ENCODE data around the gene C22orf42.

The C22orf42 gene

DNA sequence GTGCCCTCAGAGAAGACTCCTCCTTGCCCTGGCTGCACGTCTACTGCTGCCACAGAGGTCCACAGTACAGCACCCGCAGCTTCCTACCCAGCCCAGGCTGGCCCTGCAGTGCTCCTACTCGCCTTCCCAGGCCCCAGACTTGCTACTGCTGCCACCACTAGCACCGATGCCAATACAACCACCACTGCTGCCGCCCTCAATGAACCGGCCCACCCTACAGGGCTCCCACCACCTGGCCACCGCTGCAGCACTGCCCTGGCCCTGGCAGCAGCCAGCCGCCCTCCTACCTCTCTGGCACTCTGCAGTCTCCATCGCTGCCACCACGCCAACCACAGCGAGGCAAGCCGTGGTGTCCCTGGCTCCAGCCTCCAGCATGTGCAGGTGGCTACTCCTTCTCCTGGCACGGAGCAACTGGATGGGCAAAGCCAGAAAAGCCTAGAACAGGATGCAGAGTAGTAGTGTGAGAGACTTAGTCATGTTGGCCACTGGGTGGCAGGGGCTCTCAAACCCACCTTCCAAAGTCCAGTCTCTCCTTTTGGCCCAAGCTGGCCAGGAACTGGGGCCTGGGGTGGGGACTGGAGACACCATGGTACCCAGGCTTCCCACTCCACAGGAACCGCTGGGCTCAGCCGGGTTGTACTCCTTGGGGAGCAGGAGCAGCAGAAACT, 39.4 kb downstream of the C22orf42 start:
- TF ChIP-seq, protein P1, sequence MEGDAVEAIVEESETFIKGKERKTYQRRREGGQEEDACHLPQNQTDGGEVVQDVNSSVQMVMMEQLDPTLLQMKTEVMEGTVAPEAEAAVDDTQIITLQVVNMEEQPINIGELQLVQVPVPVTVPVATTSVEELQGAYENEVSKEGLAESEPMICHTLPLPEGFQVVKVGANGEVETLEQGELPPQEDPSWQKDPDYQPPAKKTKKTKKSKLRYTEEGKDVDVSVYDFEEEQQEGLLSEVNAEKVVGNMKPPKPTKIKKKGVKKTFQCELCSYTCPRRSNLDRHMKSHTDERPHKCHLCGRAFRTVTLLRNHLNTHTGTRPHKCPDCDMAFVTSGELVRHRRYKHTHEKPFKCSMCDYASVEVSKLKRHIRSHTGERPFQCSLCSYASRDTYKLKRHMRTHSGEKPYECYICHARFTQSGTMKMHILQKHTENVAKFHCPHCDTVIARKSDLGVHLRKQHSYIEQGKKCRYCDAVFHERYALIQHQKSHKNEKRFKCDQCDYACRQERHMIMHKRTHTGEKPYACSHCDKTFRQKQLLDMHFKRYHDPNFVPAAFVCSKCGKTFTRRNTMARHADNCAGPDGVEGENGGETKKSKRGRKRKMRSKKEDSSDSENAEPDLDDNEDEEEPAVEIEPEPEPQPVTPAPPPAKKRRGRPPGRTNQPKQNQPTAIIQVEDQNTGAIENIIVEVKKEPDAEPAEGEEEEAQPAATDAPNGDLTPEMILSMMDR (IDR thresholded peaks at IDR 0.05), result no peak
- no peak for TF ChIP-seq ZFX (IDR thresholded peaks at IDR 0.05; ENCODE audit: borderline replicate concordance)

DNA sequence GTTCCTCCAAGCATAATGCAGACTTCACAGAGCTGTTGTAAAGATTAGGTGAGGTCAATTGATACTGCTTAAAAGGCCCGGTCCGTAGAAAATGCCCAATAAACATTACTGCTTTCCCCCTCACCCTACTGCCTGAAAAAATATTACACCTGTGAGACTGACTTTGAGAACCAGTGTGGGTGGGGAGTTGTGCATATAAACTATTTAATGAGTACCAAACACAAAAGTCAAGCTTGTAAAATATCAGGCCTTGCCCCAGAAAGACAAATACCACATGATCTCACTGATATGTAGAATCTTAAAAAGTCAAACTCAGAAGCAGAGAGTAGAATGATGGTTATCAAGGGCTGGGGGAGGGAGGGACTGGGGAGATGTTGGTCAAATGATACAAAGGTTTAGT, 46.7 kb downstream of the C22orf42 start:
- H3K27ac ChIP-seq, result no peak overlapping the region
- no peak for TF ChIP-seq ZFX (IDR thresholded peaks at IDR 0.05; ENCODE audit: borderline replicate concordance)
- TF ChIP-seq, protein P1 (IDR thresholded peaks at IDR 0.05), result no peak

More for the DNA sequence above, 39.4 kb downstream of the C22orf42 start:
- H3K27ac ChIP-seq, result no peak overlapping the region

DNA sequence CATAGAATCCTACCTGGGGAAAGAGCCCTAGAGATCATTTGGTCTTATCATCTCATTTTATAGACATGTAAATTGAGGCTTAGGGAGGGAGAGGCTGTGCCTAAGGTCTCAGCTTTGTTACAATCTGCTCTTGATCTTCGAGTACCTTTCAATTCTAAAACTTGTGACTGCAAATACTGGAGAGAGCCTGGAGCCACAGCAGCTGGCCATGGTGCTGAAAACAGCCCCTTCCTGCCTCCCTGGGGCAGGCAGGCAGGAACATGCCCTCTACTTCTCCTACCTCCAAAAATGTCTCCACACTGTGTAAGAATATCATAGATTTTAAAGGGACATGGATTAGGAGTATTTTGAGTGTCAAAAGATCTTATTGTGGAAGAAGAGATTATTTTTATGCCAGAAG, 52.2 kb downstream of the C22orf42 start:
- TF ChIP-seq ZFX (IDR thresholded peaks at IDR 0.05; ENCODE audit: borderline replicate concordance), result no peak
- TF ChIP-seq, protein P1 (IDR thresholded peaks at IDR 0.05), result no peak
- no peak overlapping the region for H3K27ac ChIP-seq

DNA sequence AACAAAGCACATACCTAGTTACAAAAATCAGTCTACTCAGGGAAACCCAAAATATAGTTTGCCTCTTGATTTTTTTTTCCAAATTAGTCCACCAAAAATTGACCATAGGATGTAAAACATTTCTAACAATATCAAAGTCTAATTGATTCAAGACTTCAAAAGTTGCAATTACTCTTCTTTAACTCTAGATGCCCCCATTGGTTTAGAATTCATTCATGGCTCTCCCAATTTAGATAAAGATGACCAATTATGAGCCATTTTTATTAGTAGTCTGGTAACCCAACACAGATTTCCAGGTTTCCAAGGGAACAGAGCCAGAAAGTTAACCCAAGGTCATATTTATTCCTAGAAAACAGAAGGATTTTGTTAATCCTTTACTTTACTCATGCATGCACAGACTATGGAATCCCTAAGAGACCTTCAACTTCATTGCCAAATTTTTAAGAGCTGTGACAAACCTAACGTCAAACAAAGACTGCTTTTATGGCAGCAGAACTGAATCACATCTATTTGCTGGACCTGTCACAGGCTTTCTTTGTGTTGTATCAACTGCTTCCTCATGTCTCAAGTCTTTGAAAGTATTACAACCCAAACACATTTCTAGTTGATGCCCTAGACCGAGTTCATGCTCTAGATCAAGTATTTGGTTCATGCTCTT, 55.3 kb downstream of the C22orf42 start:
- H3K27ac ChIP-seq, result no peak overlapping the region
- TF ChIP-seq ZFX (IDR thresholded peaks at IDR 0.05; ENCODE audit: borderline replicate concordance), result no peak
- TF ChIP-seq, protein P1 (IDR thresholded peaks at IDR 0.05), result peak; percentile 47

DNA sequence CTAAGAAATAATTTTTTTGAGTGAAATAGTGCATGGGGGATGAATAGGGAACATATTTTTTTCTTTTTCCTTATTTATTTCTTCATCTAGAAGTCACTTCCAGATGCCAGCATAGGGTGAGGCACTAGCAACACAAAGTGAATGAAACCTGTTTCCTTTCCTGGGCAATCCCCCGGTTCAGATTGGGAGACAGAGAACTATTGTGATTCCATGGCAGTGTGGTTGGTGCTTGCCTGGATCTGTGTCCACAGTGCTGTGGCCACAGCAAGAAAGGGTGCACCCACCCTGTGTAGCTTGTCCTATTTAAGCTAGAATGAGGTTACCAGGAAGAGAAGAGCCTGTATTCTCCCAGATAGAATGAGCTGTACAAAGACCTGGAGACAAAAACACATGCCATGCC, 58.4 kb downstream of the C22orf42 start:
- H3K27ac ChIP-seq, result no peak overlapping the region
- no peak for TF ChIP-seq ZFX (IDR thresholded peaks at IDR 0.05; ENCODE audit: borderline replicate concordance)
- TF ChIP-seq, protein P1 (IDR thresholded peaks at IDR 0.05), result no peak
